NB4 (cell line): ENCODE data around the gene RAB13.
A peak's percentile ranks its signal among the peaks of the same experiment; 100 is the strongest.

Source experiments
- DNase-seq: peaks from one replicate; pipeline ENCODE4 v3.0.0; 2010; ENCODE audit warnings: low read depth
- H3K4me3 ChIP-seq: one replicate; pipeline ENCODE4 v1.5.1; 2011; ENCODE audit warnings: mild to moderate bottlenecking, low read depth, low read length, moderate library complexity
- CTCF ChIP-seq: IDR thresholded peaks from one replicate; pipeline ENCODE4 v1.5.1; 2012; ENCODE audit warnings: low read depth, low read length
- MAX ChIP-seq: IDR thresholded peaks from 2 replicates; pipeline ENCODE4 v1.6.1; 2011; ENCODE audit warnings: low read depth, low read length
- MYC ChIP-seq: IDR thresholded peaks from 2 replicates; pipeline ENCODE4 v1.6.1; 2011; ENCODE audit warnings: low read depth, low read length
- POLR2A ChIP-seq: IDR thresholded peaks from 2 replicates; pipeline ENCODE4 v1.6.1; 2011; ENCODE audit warnings: mild to moderate bottlenecking; ENCODE audit not compliant: insufficient read length; ENCODE audit errors: extremely low read depth

The RAB13 gene

GRCh38 chr1:153951183-153951582, 35.0 kb downstream of the RAB13 start:
- no peak for DNase-seq
- TF ChIP-seq MYC (no peak), CTCF (no peak), MAX (no peak), POLR2A (no peak)
- H3K4me3 ChIP-seq: no peak overlapping the region

GRCh38 chr1:153946622-153947241, 39.4 kb downstream of the RAB13 start, which contains the start of gene DENND4B:
Gene DENND4B (minus strand): TSS chr1:153946718. CDS start chr1:153944374, 2,344 bp downstream.
- TF ChIP-seq POLR2A: peak; percentile 26
- TF ChIP-seq MAX: peak; percentile 31
- TF ChIP-seq CTCF: peak; percentile 77
- peak; percentile 49 for TF ChIP-seq MYC
- H3K4me3 ChIP-seq: peak within 1 kb of the TSS; percentile 82
- peak; percentile 92 for DNase-seq

- peak overlapping the region; percentile 82 for H3K4me3 ChIP-seq
- DNase-seq: peak; percentile 97
- peak; percentile 68 for TF ChIP-seq MAX
- TF ChIP-seq POLR2A: no peak
- no peak for TF ChIP-seq CTCF
- TF ChIP-seq MYC: peak; percentile 56
These were observed 40.1 kb downstream of the RAB13 start for GRCh38 chr1:153945795-153946621.

GRCh38 chr1:153945131-153945794, 40.9 kb downstream of the RAB13 start:
- peak; percentile 94 for DNase-seq
- H3K4me3 ChIP-seq: peak overlapping the region; percentile 82
- peak; percentile 48 for TF ChIP-seq MAX
- TF ChIP-seq CTCF: no peak
- TF ChIP-seq MYC: peak; percentile 68
- TF ChIP-seq POLR2A: peak; percentile 15

- no peak for DNase-seq
- TF ChIP-seq MYC: no peak
- TF ChIP-seq POLR2A: no peak
- no peak for TF ChIP-seq CTCF
- no peak for TF ChIP-seq MAX
- peak overlapping the region; percentile 82 for H3K4me3 ChIP-seq
These were observed 41.4 kb downstream of the RAB13 start for GRCh38 chr1:153944827-153945117.
